OCI-LY3 (cell line): Measurements from ENCODE around the gene MYF6.

Experiments
- EZH2phosphoT487 ChIP-seq: fragments of 200-600 bp; shearing (Covaris generic); IDR thresholded peaks from 2 replicates; pipeline ENCODE4 v1.6.1; 2018; ENCODE audit warnings: antibody characterized with exemption, mixed run types, low read depth
- TF ChIP-seq, protein P1 (sequence below): fragments of 200-600, 300-600 bp; sonication (generic); IDR thresholded peaks from 2 replicates; pipeline ENCODE4 v1.5.1; 2014; ENCODE audit warnings: antibody characterized with exemption, low read length, low read depth

DNA sequence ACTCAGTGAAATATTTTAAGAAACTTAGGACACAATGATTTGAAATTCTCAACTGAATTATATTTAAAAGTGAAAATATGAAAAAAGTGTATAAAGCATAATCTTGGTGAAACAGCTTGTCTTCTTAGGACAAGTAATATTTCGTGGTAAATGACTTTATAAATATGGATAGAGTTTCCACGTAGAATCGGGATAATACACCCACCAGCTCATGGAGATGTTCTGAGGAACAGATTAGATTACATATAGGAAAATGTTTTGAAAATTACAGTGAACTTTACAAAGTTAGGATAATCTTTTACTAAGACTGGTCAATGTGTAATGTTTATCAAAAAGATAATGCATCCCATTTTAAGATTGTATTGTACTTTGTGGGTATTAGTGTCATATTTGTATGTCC is 25.6 kb upstream of the MYF6 start:
- TF ChIP-seq, protein P1, sequence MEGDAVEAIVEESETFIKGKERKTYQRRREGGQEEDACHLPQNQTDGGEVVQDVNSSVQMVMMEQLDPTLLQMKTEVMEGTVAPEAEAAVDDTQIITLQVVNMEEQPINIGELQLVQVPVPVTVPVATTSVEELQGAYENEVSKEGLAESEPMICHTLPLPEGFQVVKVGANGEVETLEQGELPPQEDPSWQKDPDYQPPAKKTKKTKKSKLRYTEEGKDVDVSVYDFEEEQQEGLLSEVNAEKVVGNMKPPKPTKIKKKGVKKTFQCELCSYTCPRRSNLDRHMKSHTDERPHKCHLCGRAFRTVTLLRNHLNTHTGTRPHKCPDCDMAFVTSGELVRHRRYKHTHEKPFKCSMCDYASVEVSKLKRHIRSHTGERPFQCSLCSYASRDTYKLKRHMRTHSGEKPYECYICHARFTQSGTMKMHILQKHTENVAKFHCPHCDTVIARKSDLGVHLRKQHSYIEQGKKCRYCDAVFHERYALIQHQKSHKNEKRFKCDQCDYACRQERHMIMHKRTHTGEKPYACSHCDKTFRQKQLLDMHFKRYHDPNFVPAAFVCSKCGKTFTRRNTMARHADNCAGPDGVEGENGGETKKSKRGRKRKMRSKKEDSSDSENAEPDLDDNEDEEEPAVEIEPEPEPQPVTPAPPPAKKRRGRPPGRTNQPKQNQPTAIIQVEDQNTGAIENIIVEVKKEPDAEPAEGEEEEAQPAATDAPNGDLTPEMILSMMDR = no peak
- TF ChIP-seq EZH2phosphoT487 = no peak
